IPS-NIHi11 (cell line): ENCODE results near the gene CALML3.

Experiments
- DNase-seq: peaks from one replicate; pipeline ENCODE4 v3.0.0; 2012; ENCODE audit warnings: mixed read lengths, low spot score

CALML3 gene

DNA sequence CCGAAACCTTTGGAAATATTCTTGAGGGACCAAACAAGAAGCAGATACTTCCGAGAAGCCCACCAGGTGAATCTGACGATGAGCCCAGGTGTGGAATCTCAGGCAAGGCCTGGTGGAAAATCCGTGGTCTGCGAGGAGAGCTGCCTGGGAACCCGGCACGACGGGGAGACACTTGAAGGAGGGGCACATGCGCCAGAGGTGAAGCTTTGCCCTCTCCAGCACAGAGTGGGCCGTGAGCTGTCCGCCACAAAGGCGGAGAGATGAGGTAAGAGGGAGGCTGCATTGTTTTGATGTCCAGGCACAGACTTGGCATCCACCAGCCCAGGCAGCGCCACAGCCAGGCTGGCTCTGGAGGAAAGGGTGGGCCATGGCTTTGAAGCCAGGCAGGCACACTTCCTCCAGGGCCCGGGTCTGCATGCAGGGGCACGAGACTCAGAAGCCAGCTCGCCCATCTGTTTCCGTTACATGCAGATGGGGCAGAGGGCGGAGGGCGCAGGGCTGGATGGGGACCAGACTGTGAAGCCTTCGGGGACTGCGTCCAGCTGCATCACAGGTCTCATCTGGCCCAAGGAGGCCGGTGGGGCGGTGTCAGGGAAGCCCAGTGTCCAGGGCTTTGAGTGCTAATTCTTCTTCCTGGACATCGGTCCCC is 45.4 kb downstream of the CALML3 start:
- DNase-seq, result no peak

DNA sequence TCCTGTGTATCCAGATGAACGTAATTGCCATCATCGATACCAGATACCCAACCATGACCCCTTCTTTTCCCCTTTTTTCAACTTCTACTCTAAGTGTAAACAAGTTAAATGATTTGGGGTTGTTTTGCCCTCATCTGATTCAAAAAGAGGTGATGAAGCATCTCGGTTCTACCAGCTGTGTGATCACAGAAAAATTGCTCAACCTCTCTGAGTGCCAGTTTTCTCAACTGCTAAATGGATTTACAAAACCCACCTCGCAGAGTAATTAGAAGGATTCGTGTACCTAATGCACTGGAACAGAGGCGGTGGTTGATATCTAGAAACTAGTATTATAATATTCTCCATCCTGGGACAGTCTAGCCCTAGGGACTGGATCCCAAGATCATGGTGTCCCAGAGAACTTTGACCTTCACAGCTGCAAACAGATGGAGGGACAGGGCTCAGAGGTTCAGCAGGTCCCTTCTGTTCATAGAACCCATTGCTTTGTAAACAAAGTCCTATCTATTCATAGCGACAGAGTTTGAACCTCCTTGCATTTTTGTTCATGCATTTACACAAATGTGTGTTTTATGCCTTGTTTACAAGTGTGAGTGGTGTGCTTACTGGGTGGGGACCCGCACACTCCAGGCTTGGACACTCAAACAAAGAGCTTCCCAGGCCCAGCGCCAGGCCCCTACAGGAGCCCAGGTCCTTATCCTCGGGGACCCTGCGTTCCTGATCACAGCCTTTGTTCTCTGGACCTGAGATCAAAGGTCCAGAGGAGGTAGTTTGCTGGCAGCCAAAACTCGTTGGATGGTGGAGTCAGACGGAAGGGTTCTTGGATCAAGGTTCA is 46.4 kb downstream of the CALML3 start:
- no peak for DNase-seq

DNA sequence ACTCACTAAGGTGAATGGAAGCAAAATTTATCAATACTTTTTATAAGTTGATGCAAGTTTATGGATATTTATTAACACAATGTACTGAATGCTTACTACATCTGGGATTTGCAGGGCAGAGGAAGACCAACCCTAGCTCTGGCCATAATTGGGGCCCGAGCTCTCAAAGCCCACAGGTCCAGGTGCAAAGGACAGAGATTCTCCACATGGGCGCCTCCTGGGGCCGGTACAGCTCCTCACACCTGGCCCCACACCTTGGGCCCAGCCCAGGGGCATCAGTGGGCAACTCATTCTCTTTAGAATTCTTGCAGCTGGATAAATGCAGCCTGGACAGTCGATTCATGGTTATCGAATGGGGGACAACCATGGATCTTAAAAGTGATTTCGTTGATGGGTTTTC is 47.1 kb downstream of the CALML3 start:
- no peak for DNase-seq

DNA sequence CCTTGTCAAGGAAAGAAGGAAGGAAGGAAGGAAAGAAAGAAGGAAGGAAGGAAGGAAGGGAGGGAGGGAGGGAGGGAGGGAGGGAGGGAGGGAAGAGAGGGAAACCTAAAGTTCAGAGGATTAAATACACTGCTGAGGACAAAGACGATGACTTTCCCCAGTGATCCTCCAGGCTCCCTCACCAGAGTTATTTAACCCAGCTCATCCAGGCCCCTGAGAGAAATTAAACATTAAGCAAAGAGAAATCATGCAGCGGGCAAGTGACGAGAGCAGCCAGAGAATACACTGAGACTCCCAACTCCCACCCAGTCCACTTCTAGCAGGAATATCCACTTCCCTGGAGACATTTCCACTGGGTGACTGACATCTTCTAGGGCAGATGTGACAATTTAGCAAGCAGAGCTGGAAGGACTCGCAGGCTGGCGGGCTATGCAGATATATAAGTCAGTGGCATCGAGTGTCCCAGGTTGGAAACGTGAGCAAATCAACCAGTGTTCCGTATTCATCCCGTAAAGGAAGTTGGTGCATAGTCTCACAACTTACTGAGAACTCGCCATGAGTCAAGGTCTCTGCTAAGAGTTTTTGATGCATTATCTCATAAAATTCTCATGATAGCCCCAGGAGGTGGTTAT is 48.7 kb downstream of the CALML3 start:
- DNase-seq, result no peak

DNA sequence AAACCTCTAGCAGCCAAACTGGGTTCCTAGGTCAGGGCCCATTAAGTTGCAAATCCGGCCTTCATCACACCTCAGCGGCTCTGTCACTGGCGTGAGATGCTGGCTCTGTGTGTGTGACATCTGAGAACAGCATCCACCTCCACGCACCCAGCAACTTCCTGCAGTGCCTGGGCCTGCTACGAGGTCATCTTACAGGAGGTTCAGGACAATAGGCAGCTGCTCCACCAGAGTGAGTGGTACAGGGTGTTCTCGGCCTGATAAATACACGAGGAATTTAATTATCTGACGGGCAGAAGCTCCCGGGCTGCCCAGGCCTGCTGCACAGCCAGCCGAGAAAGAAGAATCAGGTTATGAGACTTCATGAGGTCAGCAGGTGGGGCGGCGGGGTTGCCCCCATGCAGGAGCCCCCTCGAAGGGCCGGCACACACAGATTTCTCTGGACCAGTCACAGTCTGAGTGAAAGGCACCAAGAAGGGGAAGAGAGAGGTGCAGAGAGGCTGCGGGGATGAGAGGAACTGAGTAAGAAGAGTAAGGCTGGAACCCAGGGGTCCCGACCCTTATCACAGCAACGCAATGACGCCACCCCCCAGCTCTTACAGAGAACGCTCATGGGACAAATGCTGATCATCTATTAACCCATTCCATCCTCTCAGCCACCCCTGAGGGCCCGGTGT is 49.3 kb downstream of the CALML3 start:
- DNase-seq, result no peak

DNA sequence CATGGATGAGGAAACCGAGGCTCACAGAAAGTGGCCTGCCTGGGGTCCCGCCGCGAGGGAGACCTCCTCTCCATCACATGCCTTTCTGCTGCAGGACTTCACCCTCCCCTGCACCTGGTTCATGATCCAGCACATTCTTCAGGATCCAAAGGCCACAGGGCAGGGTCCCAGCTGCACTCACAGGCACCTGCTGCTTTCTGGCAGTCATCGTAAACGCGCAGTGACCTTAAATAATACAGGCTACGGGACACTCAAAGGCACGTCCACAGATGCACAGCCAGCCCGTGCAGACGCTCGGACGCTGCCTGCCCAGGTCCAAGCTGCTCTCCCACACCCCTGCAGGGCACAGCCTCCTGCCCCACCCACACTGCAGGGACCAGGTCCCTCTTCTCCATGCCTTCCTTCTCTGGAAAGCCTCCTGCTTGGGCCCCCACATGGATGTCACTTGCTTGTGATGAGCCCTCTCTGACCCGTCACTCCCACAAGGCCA is 49.9 kb downstream of the CALML3 start:
- no peak for DNase-seq

DNA sequence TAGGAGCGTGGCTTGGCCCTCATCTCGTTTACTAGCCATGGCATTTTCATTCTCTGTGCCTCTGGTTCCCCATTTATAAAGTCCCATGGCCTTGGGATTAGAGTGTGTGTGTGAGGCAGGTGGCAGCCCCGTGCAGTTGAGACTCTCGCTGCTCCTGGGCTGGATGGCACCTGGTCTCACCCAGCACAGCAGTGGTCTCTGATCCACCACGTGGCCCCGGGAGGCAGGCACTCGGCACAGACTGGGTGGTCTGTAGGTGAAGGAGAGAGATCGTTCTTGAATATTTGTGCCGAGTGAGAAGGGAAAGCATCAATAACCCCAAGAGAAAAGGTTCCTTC is 50.4 kb downstream of the CALML3 start:
- no peak for DNase-seq

DNA sequence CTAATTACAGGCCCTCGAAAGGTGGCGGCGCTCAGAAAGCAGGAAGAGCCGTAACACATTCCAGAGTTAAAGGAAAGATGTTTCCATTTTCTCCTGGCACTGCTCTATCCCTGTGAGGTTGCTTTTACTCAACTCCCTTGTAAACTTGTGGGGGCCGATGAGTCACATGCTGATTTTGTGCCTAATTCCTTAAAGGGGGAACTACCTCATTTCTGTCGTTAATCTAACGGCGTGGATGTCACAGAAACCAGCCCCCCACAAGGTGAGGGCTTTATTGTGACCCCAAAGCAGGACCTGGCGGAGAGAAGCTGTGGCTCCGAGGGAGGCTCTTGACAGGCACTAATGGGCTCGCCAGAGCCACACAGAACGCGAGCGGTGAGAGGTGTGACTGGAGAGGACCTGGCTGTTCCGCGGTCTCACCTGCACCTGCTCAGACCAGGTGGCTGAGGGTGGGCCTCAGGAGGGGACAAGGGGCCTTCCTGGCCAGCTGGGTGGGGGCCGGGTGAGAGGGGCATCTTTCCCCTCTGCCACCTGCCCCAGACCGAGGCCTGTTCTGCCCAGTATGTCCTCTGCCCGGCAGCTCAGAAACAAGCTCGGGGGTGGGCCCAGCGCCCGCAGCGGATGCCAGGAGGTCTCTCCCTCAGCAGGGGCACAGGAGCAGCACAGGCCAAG is 50.9 kb downstream of the CALML3 start:
- DNase-seq, result no peak

DNA sequence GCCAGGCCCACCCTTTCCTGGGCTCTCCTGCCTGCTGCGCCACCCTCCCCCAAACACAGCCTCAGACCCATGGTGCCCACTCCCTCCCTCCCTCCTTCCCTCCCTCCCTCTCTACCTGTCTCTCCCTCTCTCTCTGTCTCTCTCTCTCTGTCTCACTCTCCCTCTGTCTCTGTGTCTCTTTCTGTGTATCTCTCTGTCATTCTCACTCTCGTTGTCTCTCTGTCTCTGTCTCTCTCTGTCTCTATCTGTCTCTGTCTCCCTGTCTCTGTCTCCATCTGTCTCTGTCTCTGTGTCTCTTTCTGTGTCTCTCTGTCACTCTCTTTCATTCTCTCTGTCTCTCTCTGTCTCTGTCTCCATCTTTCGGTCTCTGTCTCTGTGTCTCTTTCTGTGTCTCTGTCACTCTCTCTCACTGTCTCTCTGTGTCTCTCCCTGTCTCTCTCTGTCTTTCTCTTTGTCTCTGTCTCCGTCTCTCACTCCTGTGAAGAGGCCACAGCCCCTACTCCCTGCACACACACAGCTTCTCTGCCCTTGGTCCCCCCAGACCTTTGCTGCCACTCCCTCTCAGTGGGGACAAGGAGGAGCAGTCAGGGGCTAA is 51.5 kb downstream of the CALML3 start:
- no peak for DNase-seq
